HFFc6 (cell line): ENCODE data around the gene LBX1. TPM values are rescaled to one million over a fixed set of nuclear protein-coding genes. Genes with fewer than 3 reads are reported as not detected.

ENCODE experiments used
- DNase-seq: peaks from one replicate; pipeline ENCODE4 v3.0.0-alpha.2; 2018
- H3K27ac Mint-ChIP-seq: 2 replicates; pipeline ENCODE4 v1.8.0; 2020; ENCODE audit warnings: mild to moderate bottlenecking, mixed read lengths
- H3K27me3 Mint-ChIP-seq: 2 replicates; pipeline ENCODE4 v1.8.0; 2021; ENCODE audit warnings: mild to moderate bottlenecking, moderate library complexity, mixed read lengths; ENCODE audit not compliant: insufficient read depth
- H3K36me3 Mint-ChIP-seq: 2 replicates; pipeline ENCODE4 v1.8.0; 2021; ENCODE audit warnings: low read depth, mixed read lengths
- H3K4me1 Mint-ChIP-seq: 2 replicates; pipeline ENCODE4 v1.8.0; 2020; ENCODE audit warnings: low read depth, mixed read lengths
- H3K4me3 Mint-ChIP-seq: 2 replicates; pipeline ENCODE4 v1.8.0; 2020; ENCODE audit warnings: mild to moderate bottlenecking, moderate library complexity, mixed read lengths
- H3K9me3 Mint-ChIP-seq: 2 replicates; pipeline ENCODE4 v1.8.0; 2020; ENCODE audit warnings: mild to moderate bottlenecking, mixed read lengths
- total RNA-seq, 6 experiments: library from RNA; stranded (reverse); fragmentation: NEBNext Ultra II Directional; extraction: Animal tissue kit (Norgen Biotek cat#: 25700); gene quantifications; 2 replicates in 1 of 6; 3 replicates in 5 of 6; pipeline ENCODE4 v1.2.3, GENCODE V29; 2021
- TF ChIP-seq, protein P1 (sequence below): fragments of 200-600 bp; sonication (generic); IDR thresholded peaks from 2 replicates; pipeline ENCODE4 v1.5.0; 2021; ENCODE audit warnings: antibody characterized with exemption, mild to moderate bottlenecking

Gene LBX1
- total RNA-seq, 6 experiments from 2014 or later, result not detected

DNA sequence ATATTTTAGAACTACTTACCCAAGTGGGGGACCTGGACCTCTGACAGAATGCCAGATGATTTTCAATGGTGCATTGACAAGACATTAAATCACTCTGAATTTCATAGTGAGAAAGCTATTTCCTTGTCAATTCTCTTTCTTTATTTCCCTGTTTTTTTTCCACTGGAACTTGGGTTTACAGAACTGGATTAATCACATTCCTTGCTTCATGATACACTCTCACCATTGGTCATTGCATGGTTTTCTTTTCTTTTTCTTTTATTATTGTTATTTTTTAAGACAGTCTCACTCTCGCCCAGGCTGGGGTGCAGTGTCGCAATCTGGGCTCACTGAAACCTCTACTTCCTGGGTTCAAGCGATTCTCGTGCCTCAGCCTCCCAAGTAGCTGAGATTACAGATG is 38.5 kb upstream of the LBX1 start:
- TF ChIP-seq, protein P1, sequence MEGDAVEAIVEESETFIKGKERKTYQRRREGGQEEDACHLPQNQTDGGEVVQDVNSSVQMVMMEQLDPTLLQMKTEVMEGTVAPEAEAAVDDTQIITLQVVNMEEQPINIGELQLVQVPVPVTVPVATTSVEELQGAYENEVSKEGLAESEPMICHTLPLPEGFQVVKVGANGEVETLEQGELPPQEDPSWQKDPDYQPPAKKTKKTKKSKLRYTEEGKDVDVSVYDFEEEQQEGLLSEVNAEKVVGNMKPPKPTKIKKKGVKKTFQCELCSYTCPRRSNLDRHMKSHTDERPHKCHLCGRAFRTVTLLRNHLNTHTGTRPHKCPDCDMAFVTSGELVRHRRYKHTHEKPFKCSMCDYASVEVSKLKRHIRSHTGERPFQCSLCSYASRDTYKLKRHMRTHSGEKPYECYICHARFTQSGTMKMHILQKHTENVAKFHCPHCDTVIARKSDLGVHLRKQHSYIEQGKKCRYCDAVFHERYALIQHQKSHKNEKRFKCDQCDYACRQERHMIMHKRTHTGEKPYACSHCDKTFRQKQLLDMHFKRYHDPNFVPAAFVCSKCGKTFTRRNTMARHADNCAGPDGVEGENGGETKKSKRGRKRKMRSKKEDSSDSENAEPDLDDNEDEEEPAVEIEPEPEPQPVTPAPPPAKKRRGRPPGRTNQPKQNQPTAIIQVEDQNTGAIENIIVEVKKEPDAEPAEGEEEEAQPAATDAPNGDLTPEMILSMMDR, result no peak
- no peak for DNase-seq
- H3K27me3 Mint-ChIP-seq, result peaks cover 30% of the 10 kb centered on the region

DNA sequence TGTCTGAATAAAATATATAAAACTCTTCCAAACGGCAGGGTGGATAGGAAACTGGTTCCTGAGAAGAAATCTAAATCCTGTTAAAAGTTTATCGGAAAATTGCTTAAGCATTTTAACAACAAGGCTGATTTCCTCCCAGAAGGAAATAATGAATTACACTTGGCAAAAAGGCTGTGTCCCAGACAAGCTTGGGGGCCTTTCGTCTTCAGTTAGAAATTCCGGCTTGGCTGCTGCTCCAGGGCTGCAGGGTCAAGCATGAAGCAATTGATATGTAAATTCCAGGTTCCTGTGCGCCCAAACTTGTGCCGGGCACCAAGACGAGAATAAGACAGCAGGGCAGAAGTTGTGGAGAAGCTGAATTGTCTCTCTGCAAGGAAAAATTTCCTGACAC is 38.0 kb upstream of the LBX1 start:
- no peaks in the 10 kb centered on the region for H3K36me3 Mint-ChIP-seq

More for the DNA sequence above, 38.5 kb upstream of the LBX1 start:
- Mint-ChIP-seq H3K36me3 (no peaks in the 10 kb centered on the region), H3K4me1 (peaks cover 6% of the 10 kb centered on the region), H3K9me3 (no peaks in the 10 kb centered on the region), H3K27ac (no peak overlapping the region), H3K4me3 (no peak overlapping the region)

DNA sequence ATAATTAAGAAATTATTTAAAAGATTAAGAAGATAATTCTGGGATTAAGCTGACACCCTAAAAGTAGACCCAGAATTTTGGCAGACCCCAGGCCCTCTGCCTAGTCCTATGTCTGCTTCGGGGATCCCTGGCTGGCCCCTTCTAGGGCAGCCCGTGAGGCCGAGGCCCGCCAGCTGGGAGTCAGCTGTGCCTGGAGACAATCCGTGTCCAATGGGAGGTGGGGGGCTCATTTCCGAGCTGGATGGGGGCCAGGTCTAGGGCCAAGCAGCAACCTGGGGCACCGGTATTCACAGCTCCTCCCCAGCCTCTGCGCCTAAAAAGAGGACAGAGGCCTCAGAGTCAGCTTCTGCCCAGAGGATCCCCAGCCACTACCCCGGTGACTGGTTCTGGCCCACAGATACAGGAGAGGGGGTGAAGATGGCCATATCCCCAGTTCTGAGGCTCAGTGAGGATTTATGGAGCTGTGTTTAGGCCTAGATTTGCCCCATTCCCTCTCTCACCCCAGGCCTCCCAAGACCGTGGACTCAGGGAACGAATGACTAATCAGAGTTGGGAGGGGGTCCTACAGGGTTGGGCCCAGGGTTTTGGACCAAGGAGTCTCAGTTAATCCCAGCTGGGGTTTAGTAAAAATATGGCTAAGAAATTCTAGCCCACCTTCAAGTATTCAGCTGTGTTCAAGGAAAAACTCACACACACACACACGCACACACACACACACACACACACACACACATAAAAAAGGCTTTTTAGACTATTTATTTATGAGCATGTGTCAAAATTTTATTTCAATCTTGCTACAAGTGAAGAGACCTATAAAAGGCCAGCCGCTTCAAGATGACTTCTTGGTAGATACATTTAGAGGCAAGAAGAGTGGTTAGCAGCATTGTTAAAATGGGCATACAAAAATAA is 37.4 kb upstream of the LBX1 start:
- TF ChIP-seq, protein P1, result no peak
- Mint-ChIP-seq H3K4me1 (no peaks in the 10 kb centered on the region), H3K36me3 (no peaks in the 10 kb centered on the region), H3K27me3 (peaks cover 29% of the 10 kb centered on the region), H3K27ac (no peak overlapping the region), H3K4me3 (no peak overlapping the region), H3K9me3 (no peaks in the 10 kb centered on the region)
- no peak for DNase-seq

More for the DNA sequence above, 38.0 kb upstream of the LBX1 start:
- H3K27me3 Mint-ChIP-seq, result peaks cover 32% of the 10 kb centered on the region
- no peaks in the 10 kb centered on the region for H3K9me3 Mint-ChIP-seq
- H3K4me3 Mint-ChIP-seq, result no peak overlapping the region
- TF ChIP-seq, protein P1, result no peak
- no peak for DNase-seq
- H3K4me1 Mint-ChIP-seq, result peaks cover 3% of the 10 kb centered on the region
- no peak overlapping the region for H3K27ac Mint-ChIP-seq

DNA sequence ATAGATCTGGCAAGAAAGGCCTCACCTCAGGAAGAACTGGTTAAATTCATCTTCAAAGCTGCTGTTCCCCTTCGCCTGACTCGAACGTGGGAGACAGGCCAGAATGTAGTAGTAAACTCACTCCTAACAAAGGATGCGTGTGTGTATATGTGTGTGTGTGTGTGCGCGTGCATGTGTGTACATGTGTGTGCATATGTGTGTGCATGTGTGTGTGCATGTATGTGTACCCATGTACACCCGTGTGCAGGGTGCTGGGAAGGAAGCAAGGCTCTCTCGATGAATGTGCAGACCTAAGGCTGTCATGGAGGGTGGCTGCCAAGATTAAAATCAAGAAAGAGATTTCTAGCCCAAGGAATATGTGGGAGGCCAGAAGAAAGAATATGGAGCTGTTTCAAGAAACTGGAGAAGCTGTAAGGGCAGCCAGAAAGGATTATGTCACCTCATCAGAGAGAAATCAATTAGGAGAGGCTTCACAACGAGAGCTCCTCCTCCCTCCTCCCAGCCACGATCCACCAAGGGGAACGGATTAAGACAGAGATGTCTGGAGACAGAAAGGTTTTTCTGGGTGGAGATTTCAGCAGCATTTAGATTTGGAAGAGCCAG is 34.0 kb upstream of the LBX1 start:
- DNase-seq, result no peak
- Mint-ChIP-seq H3K27ac (no peak overlapping the region; the same call in 1 of the 2 replicates), H3K27me3 (peaks cover 18% of the 10 kb centered on the region), H3K36me3 (no peaks in the 10 kb centered on the region), H3K9me3 (no peaks in the 10 kb centered on the region), H3K4me1 (no peaks in the 10 kb centered on the region), H3K4me3 (no peak overlapping the region)
- TF ChIP-seq, protein P1, result no peak

DNA sequence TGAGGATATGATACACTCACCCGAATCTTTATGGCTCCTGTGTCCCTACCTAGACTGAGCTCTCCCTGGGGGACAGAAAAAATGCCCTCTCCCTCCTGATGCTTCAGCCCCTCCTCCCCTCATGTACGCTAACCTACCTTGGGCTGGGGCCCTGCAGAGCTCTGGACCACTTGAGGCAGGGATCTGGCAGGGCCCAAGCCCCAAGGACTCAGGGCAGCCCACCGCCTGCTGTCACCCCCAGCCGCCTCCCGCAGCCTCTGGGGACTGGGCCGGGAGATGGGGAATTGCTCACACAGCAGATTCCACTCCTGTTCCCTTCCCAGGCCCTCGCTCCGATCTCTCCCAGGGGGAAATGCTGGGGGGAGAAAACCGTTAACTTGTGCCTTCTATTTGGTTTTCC is 32.9 kb upstream of the LBX1 start:
- H3K4me3 Mint-ChIP-seq, result no peak overlapping the region
- TF ChIP-seq, protein P1, result no peak
- H3K27me3 Mint-ChIP-seq, result peaks cover 20% of the 10 kb centered on the region
- no peaks in the 10 kb centered on the region for H3K36me3 Mint-ChIP-seq
- H3K27ac Mint-ChIP-seq, result no peak overlapping the region
- no peak for DNase-seq
- H3K9me3 Mint-ChIP-seq, result no peaks in the 10 kb centered on the region; the same call in 1 of the 2 replicates
- no peaks in the 10 kb centered on the region for H3K4me1 Mint-ChIP-seq
